Naive thymus-derived CD8-positive, alpha-beta T cell (primary cell): ENCODE results near the gene CTXND1. TPM values are rescaled to one million over a fixed set of nuclear protein-coding genes. Genes with fewer than 3 reads are reported as not detected.

Experiments
- ATAC-seq, 2 donors: fragments of 150-1000 bp; cut with Tn5 transposase in 1 of 2; sonication (Bioruptor Pico), chemical (Tn5 transposase) in 1 of 2; 1 replicate in 1 of 2; 2 replicates in 1 of 2; pipeline ENCODE4 v1.10.0; 2021; ENCODE audit warnings: mild to moderate bottlenecking in 2 of 2, moderate library complexity in 2 of 2
- POLR2A ChIA-PET: fragments of 350-600 bp; sonication (Branson Sonifier 250); formaldehyde crosslinking; loops from one replicate; lab custom pipeline; 2021; ENCODE audit warnings: antibody characterized with exemption; lab: Charles Lee
- DNase-seq, 10 donors: peaks; one replicate each; pipeline versions ENCODE4 v3.0.0 to v3.0.0-alpha.2; 2020 to 2022
- H3K27ac Mint-ChIP-seq, 10 donors: one replicate each; pipeline ENCODE4 v1.8.0; 2020 to 2022; ENCODE audit warnings: mild to moderate bottlenecking in 10 of 10, mixed read lengths in 10 of 10, moderate library complexity in 4 of 10, inconsistent platforms in 1 of 10
- H3K27me3 Mint-ChIP-seq, 5 donors: one replicate each; pipeline ENCODE4 v1.8.0; 2021 to 2022; ENCODE audit warnings: mixed read lengths in 5 of 5
- H3K36me3 Mint-ChIP-seq, 3 donors: one replicate each; pipeline ENCODE4 v1.8.0; 2020 to 2022; ENCODE audit warnings: mixed read lengths in 3 of 3, mild to moderate bottlenecking in 2 of 3, inconsistent platforms in 1 of 3
- H3K4me1 Mint-ChIP-seq, 4 donors: one replicate each; pipeline ENCODE4 v1.8.0; 2021 to 2022; ENCODE audit warnings: mixed read lengths in 4 of 4
- H3K4me3 Mint-ChIP-seq, 10 donors: one replicate each; pipeline ENCODE4 v1.8.0; 2020 to 2022; ENCODE audit warnings: mild to moderate bottlenecking in 10 of 10, mixed read lengths in 10 of 10, moderate library complexity in 6 of 10, inconsistent platforms in 1 of 10
- H3K9me3 Mint-ChIP-seq, 9 donors: one replicate each; pipeline ENCODE4 v1.8.0; 2020 to 2022; ENCODE audit warnings: mixed read lengths in 9 of 9, mild to moderate bottlenecking in 3 of 9, inconsistent platforms in 1 of 9, moderate library complexity in 1 of 9
- polyA plus RNA-seq, 3 donors: library from polyadenylated mRNA; unstranded; fragments of 300-500 nt; fragmentation: Illumina TruSeq; gene quantifications; one replicate each; pipeline ENCODE4 v1.2.3, GENCODE V29; 2021
- total RNA-seq, 8 experiments: library from RNA in 2 of 8; stranded (reverse) in 2 of 8; gene quantifications; one replicate each; pipeline ENCODE4 v1.2.3 and lab custom pipeline; 2021 to 2026

The CTXND1 gene
- total and polyA plus RNA-seq, 5 experiments from 2014 or later, result not detected

DNA sequence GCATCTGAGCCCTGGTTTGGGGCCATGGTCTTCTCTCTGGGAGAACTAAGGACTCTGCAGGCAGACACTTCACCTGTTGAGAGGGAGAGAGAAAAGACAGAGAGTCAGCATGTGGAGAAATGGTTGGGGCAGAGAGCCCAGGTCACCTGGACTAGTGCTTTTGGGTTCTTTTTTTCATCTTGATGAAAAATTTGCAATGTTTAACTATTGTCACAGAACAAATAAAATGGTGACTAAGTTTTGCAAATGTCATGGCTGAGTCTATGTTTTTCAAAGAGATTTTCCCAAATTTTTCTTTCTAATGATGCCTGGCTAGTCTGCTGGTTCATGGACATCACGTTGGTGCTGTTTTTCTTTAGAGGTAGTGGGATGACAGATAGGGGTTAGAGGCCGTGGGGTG lies 81.4 kb downstream of the CTXND1 start:
- Mint-ChIP-seq H3K36me3 (peaks cover 0 to 5% (median 3%) of the 10 kb centered on the region in 3 donors), H3K27me3 (no peaks in the 10 kb centered on the region), H3K27ac (no peak overlapping the region), H3K9me3 (no peaks in the 10 kb centered on the region), H3K4me3 (no peak overlapping the region), H3K4me1 (peaks cover 0 to 3% (median 1%) of the 10 kb centered on the region in 4 donors)
- ATAC-seq (no peak), DNase-seq (no peak)
- POLR2A ChIA-PET, result no interaction called here

DNA sequence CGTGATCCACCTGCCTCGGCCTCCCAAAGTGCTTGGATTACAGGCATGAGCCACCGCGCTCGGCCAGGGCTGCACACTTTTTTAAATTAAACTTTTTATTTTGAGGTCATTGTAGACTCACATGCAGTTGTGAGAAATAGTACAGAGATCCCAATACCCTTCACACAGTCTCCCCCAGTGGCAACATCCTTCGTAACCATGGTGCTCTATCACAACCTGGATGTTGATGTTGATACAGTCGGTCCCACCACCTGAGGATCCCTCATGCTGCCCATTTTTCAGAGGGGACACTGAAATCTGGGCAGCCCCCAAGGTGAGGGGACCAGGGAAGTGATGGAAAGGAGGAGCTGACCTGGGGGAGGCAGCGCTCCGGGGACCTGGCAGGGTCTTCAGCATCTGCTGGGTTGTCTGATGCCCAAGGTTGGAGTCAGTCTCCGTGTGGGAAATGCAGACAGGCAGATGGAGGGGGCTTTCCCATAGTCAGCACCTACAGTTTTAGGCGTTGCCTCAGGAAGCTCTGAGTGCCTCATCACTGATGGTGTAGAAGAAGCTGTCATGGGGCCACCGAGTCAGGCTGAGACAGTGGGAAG lies 82.2 kb downstream of the CTXND1 start:
- ATAC-seq, result no peak
- H3K4me1 Mint-ChIP-seq, result peaks cover 0 to 3% (median 1%) of the 10 kb centered on the region in 4 donors

DNA sequence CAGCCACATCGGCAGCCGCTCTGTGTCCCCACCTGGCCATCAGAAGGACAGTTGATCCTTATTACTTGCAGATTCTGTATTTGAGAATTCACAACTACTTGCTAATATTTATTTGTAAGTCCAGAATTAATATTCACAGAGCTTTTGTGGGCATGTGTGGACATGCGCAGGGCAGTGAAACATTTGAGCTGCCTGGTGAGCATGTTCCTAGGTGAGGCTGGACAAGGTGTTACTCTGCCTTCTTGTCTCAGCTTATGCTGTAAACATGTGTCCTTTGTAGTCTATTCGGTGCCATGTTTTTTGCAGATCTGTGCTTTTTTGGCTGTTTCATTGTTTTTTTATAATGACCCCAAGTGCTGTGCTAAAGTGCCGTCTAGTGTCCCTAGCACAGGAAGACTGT lies 83.6 kb downstream of the CTXND1 start:
- H3K27me3 Mint-ChIP-seq, result no peaks in the 10 kb centered on the region
- POLR2A ChIA-PET, result no interaction called here
- no peaks in the 10 kb centered on the region for H3K9me3 Mint-ChIP-seq
- no peak overlapping the region for H3K4me3 Mint-ChIP-seq
- no peak for ATAC-seq
- DNase-seq, result no peak
- H3K27ac Mint-ChIP-seq, result no peak overlapping the region
- H3K4me1 Mint-ChIP-seq, result peaks cover 0 to 3% (median 0%) of the 10 kb centered on the region in 4 donors
- peaks cover 0 to 10% (median 8%) of the 10 kb centered on the region in 3 donors for H3K36me3 Mint-ChIP-seq

More for the DNA sequence above, 82.2 kb downstream of the CTXND1 start:
- Mint-ChIP-seq H3K27ac (no peak overlapping the region), H3K36me3 (peaks cover 0 to 5% (median 3%) of the 10 kb centered on the region in 3 donors), H3K4me3 (no peak overlapping the region), H3K27me3 (no peaks in the 10 kb centered on the region), H3K9me3 (no peaks in the 10 kb centered on the region)
- POLR2A ChIA-PET, result no interaction called here
- DNase-seq, result no peak

- no peak overlapping the region for H3K27ac Mint-ChIP-seq
- POLR2A ChIA-PET, result no interaction called here
- H3K4me1 Mint-ChIP-seq, result peaks cover 0 to under 1% (median 0%) of the 10 kb centered on the region in 4 donors
- no peak overlapping the region for H3K4me3 Mint-ChIP-seq
- H3K27me3 Mint-ChIP-seq, result no peaks in the 10 kb centered on the region
- DNase-seq, result no peak
- H3K9me3 Mint-ChIP-seq, result no peaks in the 10 kb centered on the region
- ATAC-seq, result no peak
- peaks cover 0 to 12% (median 10%) of the 10 kb centered on the region in 3 donors for H3K36me3 Mint-ChIP-seq
Measured at GRCh38 chr15:80167936-80168335, 84.1 kb downstream of the CTXND1 start.

DNA sequence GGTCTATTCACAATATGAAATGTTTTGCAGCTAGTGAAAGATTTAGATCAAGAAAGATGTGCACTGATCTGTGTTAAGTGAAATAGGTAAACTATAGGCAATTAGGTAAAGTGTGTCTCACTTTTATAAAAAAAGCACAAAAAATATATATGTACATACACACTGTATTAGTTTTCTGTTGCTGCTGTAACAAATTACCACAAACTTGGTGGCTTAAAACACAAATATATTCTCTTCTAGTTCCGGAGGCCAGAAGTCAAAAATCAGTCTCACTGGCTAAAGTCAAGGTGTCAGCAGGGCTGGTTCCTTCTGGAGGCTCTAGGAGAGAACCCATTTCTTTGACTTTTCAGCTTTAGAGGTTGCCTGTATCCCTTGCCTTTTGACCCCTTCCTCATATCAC lies 88.1 kb downstream of the CTXND1 start:
- no peaks in the 10 kb centered on the region for H3K9me3 Mint-ChIP-seq
- no peak overlapping the region for H3K4me3 Mint-ChIP-seq
- no peak overlapping the region for H3K27ac Mint-ChIP-seq
- DNase-seq (no peak), ATAC-seq (no peak)
- peaks cover 0 to 20% (median 18%) of the 10 kb centered on the region in 3 donors for H3K36me3 Mint-ChIP-seq
- H3K4me1 Mint-ChIP-seq, result peaks cover 4 to 24% (median 8%) of the 10 kb centered on the region in 4 donors
- no peaks in the 10 kb centered on the region for H3K27me3 Mint-ChIP-seq
- POLR2A ChIA-PET, result no interaction called here

DNA sequence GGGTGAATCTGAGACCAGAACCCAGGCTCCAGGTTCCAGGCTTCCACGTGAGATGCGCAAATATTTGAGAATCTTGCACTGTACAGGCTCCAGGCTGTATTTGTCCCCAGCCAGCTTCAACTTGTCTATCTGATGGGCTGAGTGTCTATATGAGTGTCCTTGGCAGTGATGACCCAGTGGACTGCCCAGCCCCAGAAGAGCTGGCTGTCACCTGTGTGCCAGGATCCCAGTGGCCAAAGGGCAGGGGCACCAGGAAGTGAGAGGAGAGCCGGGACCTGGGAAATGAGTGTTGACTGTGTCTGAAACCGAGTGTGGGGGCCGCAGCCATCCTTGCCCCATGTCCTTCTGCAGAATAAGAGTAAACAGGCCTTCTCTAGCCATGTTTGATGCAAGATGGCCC lies 88.8 kb downstream of the CTXND1 start:
- POLR2A ChIA-PET, result no interaction called here
- no peak for DNase-seq
- peaks cover 4 to 24% (median 8%) of the 10 kb centered on the region in 4 donors for H3K4me1 Mint-ChIP-seq
- peaks cover 0 to 22% (median 17%) of the 10 kb centered on the region in 3 donors for H3K36me3 Mint-ChIP-seq
- no peaks in the 10 kb centered on the region for H3K27me3 Mint-ChIP-seq
- no peaks in the 10 kb centered on the region for H3K9me3 Mint-ChIP-seq
- H3K4me3 Mint-ChIP-seq, result no peak overlapping the region
- H3K27ac Mint-ChIP-seq, result no peak overlapping the region
- ATAC-seq, result no peak

DNA sequence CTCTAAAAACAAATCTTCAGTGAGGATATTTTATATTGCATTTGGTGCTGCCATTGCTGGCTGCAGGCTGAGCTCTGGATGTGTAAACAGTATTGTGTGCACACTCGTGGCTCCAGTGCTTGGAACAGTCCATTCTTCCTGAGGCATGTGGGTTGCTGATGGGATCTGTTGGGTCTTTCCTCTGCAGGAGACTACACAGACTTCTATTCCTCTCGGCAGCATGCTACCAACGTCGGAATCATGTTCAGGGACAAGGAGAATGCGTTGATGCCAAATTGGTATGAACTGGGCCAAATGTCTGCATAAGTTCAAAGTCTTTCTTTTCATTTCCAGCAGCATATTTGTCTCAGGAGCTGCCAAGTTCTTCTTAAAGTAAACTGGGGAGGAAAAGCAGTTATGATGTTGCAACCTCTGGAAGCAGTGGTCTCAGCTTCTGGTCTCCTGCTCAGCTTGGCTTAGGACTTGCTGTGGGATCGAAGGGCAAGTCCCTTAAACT lies 89.9 kb downstream of the CTXND1 start:
- ATAC-seq (no peak), DNase-seq (no peak)
- no peak overlapping the region for H3K27ac Mint-ChIP-seq
- POLR2A ChIA-PET, result no interaction called here
- peaks cover 0 to 22% (median 17%) of the 10 kb centered on the region in 3 donors for H3K36me3 Mint-ChIP-seq
- no peaks in the 10 kb centered on the region for H3K9me3 Mint-ChIP-seq
- H3K4me1 Mint-ChIP-seq, result peaks cover 4 to 24% (median 8%) of the 10 kb centered on the region in 4 donors
- H3K4me3 Mint-ChIP-seq, result no peak overlapping the region
- H3K27me3 Mint-ChIP-seq, result no peaks in the 10 kb centered on the region

GRCh38 chr15:80161468-80162016 lies 90.5 kb downstream of the CTXND1 start:
- Mint-ChIP-seq H3K27ac (no peak overlapping the region), H3K4me1 (peaks cover 4 to 24% (median 8%) of the 10 kb centered on the region in 4 donors), H3K27me3 (no peaks in the 10 kb centered on the region), H3K9me3 (no peaks in the 10 kb centered on the region), H3K36me3 (peaks cover 0 to 22% (median 17%) of the 10 kb centered on the region in 3 donors), H3K4me3 (no peak overlapping the region)
- DNase-seq, result no peak
- POLR2A ChIA-PET, result no interaction called here
- ATAC-seq, result no peak

DNA sequence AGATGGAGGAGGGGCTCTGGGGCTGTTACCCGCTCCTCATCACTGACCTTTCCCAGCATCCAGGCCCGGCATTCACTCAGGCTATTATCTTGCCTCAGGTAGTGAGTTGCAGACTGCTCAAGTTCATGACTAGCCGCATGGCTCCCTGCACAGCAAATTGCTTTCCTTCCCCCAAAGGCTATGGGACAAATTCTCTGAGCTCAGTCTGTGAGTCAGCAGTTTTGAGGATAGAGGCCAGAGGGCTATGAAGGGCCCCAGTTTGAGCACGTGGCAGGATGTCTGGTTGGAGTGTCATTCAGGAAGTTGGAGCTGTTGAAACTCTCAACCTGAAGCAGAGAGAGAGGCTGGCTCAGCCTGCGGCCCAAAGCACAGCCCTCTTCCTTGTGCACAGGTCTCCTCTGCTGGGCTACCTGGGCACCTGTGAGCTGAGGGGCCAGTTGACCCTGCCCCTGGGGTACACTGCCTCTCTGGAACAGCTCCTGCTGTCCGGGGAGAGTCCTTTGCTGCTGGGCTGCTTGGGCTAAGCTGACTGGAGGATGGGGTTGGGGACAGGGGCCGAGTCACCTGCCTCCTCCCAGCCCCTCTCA lies 91.3 kb downstream of the CTXND1 start:
- H3K36me3 Mint-ChIP-seq, result peaks cover 0 to 22% (median 17%) of the 10 kb centered on the region in 3 donors
- no peaks in the 10 kb centered on the region for H3K27me3 Mint-ChIP-seq
- ATAC-seq (peak in 1 of 2 donors; percentile 29), DNase-seq (peak in 1 of 10 donors; percentile 11)
- H3K4me3 Mint-ChIP-seq, result peak overlapping the region in 1 of 10 donors; percentile 29
- H3K27ac Mint-ChIP-seq, result peak overlapping the region in 3 of 10 donors; percentile 24 to 59 (median 36)
- no peaks in the 10 kb centered on the region for H3K9me3 Mint-ChIP-seq
- H3K4me1 Mint-ChIP-seq, result peaks cover 4 to 26% (median 8%) of the 10 kb centered on the region in 4 donors
- POLR2A ChIA-PET, result interaction anchor here (0.7 kb wide), 1 partner anchor 9 kb away, joined by 3 read pairs; no protein-coding TSS in a partner anchor

- H3K4me3 Mint-ChIP-seq, result no peak overlapping the region
- H3K27ac Mint-ChIP-seq, result peak overlapping the region in 1 of 10 donors; percentile 16
- ATAC-seq, result no peak
- no peaks in the 10 kb centered on the region for H3K9me3 Mint-ChIP-seq
- H3K36me3 Mint-ChIP-seq, result peaks cover 0 to 22% (median 17%) of the 10 kb centered on the region in 3 donors
- H3K27me3 Mint-ChIP-seq, result no peaks in the 10 kb centered on the region
- POLR2A ChIA-PET, result no interaction called here
- DNase-seq, result no peak
- peaks cover 4 to 32% (median 8%) of the 10 kb centered on the region in 4 donors for H3K4me1 Mint-ChIP-seq
Measured at GRCh38 chr15:80159811-80160569, 92.0 kb downstream of the CTXND1 start.

DNA sequence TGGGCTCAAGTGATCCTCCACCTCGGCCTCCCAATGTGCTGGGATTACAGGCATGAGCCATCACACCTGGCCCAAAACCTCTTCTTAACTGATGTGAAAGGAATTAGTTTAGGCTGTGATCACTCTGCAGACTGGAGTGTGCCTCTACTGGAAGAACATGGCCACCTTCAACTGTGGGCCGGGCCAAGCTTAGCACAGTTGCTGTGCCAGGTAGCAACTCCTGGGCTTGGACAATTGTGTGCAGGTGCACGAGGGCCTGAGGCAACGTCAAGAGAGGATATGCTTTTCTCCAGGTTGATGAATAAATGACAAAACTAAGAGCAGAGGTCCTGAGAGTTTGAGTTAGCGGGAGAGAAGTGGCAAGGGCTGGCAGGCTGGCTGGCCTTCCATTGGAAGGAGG lies 92.7 kb downstream of the CTXND1 start:
- Mint-ChIP-seq H3K4me1 (peaks cover 4 to 37% (median 9%) of the 10 kb centered on the region in 4 donors), H3K27me3 (no peaks in the 10 kb centered on the region), H3K27ac (no peak overlapping the region), H3K4me3 (no peak overlapping the region), H3K36me3 (peaks cover 0 to 21% (median 17%) of the 10 kb centered on the region in 3 donors), H3K9me3 (no peaks in the 10 kb centered on the region)
- no peak for DNase-seq
- POLR2A ChIA-PET, result no interaction called here
- no peak for ATAC-seq

GRCh38 chr15:80157215-80157614 lies 94.8 kb downstream of the CTXND1 start:
- Mint-ChIP-seq H3K4me3 (no peak overlapping the region), H3K9me3 (no peaks in the 10 kb centered on the region), H3K4me1 (peaks cover 7 to 49% (median 19%) of the 10 kb centered on the region in 4 donors), H3K36me3 (peaks cover 0 to 15% (median 9%) of the 10 kb centered on the region in 3 donors), H3K27ac (no peak overlapping the region), H3K27me3 (no peaks in the 10 kb centered on the region)
- POLR2A ChIA-PET, result interaction anchor here (0.8 kb wide), 1 partner anchor 15 kb away, joined by 3 read pairs; no protein-coding TSS in a partner anchor
- DNase-seq (no peak), ATAC-seq (no peak)
